GM21528 (cell line): ENCODE results near the gene ALG6.
A peak's percentile ranks its signal among the peaks of the same experiment; 100 is the strongest.

ENCODE experiments used
- ATAC-seq: cut with Tn5 transposase; IDR thresholded peaks from one replicate; pipeline ENCODE4 v1.9.1; 2021; ENCODE audit warnings: mild to moderate bottlenecking, moderate library complexity; ENCODE audit not compliant: unreplicated experiment, low FRiP score

ALG6 gene

DNA sequence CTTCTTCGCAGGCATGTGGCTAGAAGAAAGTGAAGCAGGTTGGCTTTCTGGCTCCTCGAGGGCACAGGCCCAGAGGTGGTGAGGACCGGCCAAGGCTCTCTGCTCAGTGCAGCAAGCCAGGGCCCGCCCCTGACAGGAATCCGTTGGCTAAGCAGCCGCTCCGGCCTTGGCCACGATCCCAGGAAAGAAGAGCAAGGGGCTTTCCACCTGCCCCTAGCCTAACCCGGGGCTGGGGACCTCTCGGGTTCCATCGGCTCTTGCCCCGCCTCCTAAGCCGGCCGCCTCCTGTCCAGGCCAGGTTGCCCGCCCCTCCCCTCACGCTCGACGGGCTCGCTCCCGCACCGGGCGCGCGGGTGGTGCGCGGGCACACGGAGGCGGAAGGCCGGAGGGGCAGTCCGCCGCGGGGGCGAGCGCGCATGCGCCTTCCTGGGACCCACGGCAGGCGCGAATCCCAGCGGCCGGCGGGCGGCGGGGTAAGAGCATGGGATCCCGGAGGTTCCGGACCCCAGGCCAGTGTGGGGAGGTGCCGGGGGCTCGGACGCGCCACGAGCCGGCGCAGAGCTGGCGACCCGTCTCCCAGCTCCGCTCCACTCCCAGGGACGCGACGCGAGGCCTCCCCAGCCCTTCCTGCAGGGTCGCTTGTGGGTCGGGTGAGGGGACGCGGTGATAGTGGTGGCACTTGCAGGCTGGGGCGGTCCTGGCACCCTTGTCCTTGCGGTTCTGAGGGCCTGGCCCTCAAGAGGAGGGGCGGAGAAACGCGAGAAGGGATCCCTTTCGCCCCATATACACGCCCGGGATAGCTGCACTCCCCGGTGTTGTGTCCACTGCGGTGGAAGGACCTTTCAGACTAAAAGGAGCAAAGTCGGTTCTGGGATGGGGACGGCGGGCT, at the start of gene ALG6:
Gene ALG6, plus strand, starts transcription at position 413 of the 889 bp plus-strand sequence. CDS start 3,351 bp downstream, outside the sequence.
- ATAC-seq: peak; percentile 96

DNA sequence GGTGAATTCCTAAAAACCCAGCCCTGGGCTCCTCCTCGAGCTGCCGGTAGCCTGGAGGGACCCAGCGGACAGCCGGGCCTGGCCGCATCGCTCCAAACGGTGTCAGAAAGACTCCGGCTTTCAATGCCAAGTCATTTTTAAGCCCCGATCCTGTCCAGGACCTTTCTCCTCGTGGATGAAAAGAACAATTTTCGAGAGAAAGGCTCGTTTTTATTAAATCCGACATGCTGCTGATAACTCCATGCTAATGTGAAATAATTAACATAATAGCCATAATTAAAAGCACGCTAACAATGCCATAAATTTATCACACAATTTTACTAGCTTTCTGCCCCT, 49.6 kb upstream of the ALG6 start:
- no peak for ATAC-seq

DNA sequence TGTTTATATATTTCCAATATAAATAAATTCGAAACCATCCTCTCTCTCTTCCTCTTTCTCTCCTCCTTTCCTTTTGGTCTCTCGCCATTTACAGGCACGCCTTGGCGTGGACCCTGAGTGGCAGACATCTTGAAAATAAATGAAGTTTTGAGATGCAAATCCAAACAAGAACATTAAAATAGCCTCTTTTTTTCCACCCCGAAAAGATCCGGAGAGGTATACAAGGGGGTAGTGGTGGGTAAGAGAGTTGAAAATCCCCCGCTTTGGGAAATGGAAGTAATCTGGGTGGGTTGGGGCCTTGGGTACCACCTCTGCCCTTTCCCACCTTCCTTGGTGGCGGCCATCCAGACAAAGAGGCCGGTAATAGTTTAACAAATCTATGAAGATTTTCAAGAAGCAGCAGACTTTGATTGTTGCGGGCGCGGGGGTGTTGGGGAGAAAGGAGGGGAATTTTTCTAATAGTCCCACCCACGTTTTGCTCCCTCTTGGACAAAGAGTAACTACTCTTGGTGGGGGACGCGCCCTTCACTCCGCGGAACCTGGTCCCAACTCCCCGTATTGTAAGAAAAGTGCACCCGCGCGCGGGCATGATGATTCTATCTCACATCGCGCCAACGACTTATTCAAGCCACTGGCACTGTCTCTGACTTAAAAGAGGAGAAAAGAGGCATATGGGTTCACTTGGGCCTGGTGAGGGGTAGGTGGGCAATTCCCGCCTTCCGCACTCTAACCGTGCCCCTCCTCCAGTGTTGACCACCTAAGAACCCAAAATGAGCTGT, 49.0 kb upstream of the ALG6 start:
- no peak for ATAC-seq

DNA sequence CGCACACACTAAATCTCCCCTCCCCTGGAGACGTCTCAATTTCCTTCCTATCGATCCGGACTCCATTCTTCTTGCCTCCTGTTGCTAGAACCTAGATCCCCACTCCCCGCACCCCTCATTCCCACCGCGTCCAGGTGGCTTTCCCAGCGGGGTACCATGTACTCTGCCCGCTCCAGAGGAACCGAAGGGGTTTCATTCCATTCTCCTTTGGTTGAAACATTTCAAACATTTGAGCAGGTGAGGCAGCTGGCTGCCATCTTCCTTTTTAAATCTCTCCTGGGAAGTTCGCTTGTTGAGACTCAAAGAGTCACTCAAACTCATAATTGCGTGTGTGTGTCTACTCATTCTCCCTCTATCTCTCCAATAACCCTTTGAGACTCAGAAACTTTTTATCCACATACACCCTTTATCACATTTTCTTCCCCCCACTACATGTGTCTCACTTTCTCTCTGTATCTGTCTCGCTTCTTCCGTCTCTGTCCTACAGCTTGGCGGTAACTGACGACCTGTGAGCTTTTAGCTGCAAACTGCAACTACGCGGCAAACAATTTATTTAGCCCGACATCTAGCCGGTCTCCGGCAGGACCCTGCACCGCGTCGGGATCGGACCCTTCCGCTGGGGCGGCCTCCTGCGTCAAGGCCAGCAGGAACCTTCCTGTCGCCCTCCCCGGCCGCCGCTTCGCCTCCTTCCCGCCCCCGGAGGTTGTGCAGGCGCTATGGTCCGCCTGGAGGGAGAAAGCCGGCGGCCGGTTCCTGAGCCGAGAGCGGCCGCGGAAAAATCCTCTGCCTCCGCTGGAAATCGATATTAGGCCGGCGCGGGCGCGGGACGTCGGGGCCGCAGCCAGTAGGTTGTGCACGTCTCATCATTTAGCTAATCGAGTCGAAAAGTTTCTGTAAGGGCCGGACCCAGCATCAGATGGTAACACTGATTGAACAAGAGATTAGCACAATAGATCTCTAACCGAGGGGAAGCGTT, 48.1 kb upstream of the ALG6 start:
- no peak for ATAC-seq

DNA sequence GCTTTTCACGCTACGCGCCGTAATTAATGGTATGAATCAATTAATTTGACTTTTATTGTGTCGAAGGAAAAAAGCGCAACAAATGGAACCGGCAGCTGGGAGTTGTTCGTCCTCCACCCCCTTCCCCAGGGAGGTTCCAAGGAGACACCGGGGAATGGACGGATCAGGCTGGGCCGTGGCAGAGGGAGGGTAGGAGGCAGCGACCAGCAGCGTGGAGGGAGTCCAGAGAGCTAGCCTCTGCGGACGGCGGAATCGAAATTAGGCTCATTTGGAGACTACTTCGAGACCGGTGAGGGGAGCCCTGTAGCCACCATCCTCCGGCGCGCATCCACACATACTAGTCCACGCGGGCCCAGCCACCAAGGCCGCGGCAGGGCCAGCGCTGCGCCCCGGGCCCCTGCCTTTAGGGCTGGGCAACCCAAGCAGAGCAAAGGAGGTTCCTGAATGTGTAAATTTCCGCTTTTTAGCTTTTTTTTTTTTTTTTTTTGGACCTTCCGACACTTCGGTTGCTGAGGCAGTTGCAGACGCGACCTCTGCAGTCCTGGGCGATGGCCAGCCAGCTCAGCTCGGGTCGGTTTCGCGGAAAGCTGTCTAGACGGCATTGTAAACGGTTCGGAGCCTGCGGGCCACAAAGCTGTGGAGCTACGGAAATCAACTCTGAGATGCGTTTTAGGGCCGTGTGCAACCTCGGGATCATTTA, 47.3 kb upstream of the ALG6 start:
- no peak for ATAC-seq

DNA sequence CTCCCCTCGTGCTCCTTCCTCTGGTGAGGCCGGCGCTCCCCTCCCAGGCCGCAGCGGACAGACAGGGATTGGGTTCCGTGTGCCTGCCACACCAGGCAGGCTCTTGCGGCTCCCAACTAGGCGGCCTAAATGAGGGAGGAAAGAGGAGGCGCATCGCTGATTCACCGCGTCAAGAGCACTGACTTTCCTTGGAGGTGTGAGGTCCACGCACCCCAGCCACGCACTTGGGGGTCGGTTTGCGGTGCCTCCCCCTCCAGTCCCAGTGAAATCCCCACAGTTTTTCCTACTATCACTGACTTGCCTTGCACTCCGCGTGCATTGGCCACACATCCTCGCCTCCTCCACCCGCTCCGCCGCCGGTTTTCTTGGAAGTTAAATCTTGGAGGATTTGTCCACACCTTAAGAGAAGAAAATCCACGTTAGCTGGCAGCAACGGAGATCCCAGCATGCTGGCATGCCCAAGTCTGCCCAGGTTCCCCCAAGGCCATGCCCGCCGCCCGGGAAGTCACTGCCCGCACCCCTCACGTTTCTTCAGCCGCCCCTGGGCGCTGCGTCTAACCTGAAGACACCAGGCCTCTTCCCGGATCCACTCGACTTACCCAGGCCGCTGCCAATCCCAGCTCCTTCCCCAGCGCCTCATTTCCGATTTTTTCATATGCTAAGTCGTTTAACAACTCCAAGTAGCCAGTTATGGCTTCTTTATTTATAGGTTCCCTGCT, 46.2 kb upstream of the ALG6 start:
- ATAC-seq: no peak

DNA sequence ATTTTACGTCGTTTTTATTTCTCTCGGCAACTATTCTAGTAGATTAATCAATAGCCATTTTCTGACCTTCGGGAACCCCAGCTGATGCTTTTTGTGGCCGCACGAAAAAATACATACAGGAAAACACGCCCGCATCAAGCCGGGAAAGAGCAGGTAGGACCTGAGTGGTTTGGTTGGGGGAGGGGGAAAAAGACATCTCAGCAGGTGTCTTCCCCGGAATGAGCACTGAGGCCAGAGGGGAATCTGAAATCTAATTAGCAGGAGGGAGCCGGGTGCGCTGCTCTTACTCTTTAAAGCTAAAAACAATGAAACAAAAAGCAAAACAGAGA, 45.7 kb upstream of the ALG6 start:
- no peak for ATAC-seq

DNA sequence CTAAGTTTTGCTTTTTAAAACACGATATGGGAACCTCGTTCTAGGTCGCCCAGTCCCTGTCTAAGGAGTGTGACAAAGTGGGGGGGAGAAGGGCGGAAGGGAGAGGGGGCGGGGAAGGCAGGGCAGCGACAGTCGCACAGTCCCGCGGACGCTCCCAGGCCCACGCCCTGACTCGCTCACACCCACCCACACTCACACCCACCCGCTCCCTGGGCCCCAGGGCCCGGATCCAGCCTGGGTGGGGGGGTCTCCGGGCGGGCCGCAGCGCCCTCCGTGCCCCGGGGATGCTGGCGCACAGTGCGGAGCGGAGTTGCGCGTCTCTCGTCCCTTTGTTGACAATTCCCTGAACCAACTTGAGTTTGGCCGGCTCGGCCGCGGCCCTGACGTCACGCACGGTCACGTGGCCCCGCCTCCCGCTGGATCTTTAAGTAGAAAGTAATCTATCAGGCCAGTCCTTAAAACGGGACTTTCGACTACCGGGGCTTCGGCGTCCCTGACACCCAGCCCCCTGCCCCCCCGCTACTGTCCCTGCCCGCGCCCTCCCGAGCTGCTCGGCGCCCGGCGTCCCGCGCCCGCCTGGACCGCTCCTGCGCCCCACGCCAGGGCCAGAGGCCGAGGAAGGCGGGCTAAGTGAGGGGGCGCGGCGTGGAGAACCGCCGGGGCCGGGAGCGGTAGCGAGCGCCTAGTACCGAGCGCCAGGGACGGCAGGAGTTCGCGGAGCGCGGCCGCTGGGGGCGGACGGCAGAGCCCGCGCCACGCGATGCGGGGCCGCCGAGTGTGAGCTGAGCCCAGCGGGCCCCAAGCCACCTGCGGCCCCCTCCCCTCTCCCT, 45.1 kb upstream of the ALG6 start, which contains the start of gene FOXD3:
Gene FOXD3, plus strand, starts transcription at position 454 of the 830 bp plus-strand sequence. CDS start 492 bp downstream, outside the sequence.
- no peak for ATAC-seq

DNA sequence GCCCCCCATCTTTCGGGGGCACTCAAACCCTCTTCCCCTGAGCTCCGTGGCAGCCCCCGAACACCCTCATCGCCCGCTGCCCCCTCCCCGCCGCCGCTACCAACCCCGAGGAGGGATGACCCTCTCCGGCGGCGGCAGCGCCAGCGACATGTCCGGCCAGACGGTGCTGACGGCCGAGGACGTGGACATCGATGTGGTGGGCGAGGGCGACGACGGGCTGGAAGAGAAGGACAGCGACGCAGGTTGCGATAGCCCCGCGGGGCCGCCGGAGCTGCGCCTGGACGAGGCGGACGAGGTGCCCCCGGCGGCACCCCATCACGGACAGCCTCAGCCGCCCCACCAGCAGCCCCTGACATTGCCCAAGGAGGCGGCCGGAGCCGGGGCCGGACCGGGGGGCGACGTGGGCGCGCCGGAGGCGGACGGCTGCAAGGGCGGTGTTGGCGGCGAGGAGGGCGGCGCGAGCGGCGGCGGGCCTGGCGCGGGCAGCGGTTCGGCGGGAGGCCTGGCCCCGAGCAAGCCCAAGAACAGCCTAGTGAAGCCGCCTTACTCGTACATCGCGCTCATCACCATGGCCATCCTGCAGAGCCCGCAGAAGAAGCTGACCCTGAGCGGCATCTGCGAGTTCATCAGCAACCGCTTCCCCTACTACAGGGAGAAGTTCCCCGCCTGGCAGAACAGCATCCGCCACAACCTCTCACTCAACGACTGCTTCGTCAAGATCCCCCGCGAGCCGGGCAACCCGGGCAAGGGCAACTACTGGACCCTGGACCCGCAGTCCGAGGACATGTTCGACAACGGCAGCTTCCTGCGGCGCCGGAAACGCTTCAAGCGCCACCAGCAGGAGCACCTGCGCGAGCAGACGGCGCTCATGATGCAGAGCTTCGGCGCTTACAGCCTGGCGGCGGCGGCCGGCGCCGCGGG, 44.2 kb upstream of the ALG6 start:
- no peak for ATAC-seq

DNA sequence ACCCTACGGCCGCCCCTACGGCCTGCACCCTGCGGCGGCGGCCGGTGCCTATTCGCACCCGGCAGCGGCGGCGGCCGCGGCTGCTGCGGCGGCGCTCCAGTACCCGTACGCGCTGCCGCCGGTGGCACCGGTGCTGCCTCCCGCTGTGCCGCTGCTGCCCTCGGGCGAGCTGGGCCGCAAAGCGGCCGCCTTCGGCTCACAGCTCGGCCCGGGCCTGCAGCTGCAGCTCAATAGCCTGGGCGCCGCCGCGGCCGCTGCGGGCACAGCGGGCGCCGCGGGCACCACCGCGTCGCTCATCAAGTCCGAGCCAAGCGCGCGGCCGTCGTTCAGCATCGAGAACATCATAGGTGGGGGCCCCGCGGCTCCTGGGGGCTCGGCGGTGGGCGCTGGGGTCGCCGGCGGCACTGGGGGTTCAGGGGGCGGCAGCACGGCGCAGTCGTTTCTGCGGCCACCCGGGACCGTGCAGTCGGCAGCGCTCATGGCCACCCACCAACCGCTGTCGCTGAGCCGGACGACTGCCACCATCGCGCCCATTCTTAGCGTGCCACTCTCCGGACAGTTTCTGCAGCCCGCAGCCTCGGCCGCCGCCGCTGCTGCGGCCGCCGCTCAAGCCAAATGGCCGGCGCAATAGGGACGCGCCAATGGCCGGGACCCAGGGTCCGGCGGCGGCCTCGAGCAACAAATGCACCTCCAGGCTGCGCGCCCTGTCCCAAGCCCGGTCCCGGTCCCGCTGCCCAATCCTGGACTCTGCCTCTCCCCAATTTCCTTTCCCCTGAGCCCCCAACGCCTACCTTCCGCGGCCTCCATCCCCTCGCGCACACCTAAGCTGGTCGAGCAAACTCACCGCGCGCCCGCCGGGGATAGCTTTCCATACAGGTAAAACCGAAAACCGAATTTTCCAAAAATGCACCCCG, 43.3 kb upstream of the ALG6 start:
- no peak for ATAC-seq

DNA sequence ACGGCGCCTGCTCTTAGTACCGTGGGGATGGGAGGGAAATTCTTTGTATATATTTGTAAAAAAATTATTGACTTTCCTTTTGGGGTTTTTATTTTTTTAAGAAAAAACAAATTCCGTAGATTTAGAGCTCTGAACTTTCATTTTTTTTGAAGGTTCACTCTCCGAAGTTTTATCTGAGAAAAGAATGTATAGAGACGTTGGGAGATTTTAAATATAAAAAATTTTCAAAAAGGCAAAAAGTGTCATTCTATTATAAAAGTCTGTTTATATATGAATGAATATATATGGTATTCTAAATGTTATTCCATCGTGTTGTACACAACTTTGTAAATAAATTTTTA, 42.7 kb upstream of the ALG6 start:
- ATAC-seq: no peak

DNA sequence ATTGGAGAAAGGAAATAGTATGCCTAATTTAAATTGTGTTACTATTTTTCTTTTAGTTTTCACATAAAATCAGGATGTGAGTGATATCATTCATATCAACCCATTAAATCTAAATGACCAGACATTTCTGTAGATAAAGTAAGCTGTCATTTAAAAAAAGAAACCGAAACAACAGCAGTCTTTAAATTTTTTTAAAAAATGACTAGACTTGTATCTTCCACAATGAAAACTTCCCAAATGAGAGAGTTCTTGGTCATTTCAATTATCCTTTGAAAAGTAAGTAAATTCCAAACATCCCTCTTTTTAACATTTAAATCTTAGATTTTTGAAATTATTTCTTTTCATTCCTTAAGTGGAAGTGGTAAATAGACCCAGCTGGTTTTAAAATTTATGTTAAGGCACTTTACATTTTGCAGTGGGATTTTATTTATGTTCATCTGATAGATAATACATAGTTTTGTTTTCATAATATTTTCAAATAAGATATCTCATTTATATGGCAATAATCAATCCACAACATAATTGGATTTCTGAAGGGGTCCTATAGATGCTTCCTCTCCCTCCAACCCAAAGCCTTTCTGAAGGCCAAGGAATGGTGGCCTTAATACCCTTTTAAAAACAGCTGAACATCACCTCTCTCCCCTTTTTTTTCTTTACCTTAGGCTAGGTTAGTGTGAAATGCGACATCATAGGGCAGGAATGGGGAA, 42.0 kb upstream of the ALG6 start:
- no peak for ATAC-seq

DNA sequence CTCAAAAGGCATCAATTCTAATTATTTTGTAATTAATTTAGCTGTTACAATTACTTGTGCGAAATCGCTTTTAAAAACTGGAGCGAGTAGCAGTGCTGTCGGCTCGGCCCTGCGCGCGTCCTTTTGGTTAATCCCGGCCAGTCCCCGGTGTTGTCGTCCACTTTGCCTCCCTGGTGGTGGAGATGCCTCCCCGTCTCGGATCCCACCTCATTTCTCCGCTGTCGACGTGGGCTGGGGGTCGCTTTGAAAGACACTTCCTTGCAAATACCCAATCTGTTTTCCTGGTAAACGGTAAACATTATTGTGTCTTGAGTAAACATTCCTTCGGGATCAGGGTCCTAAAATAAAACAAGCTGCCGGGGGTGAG, 41.3 kb upstream of the ALG6 start:
- ATAC-seq: no peak

DNA sequence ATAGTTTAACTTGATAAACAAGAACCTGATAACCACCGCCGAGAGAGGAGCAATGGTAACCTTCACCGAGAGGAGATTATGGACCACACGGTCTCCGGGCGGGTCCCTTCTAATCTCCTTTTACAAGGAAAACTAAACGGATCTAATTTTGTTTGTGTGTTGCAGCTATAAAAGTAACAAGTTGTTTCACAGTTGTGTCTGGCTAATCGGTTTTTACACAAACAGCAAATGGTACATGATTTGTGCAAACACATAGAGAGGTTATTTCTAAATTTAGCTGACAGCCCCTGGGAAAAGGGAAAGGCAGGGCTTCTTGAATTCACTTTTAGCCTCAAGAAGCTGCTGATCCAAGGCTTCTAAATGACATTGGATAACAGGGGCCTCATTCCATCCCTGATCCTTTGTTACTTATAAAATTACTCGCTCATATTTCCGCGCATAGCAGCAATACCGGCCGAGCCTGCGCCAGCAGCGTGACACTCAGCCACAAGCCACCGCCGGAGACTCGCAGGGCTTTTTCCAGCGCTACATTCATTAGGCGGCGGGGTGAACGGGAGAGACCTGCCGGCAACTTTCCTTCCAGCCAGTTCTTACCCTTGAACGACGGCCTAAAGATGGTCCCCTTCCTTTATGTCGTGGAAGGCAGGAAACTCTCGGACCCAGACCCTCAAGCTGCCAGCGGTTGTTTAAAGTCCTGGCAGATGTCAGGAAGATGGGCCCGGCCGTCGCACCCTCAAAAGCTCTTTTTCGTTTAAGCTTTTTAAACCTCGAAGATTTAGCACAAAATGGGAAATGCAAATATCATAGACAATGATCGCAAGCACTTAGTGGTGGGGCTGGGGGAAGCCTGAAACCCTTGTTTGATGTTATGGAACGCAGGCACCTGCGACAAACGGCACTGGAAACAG, 40.7 kb upstream of the ALG6 start:
- ATAC-seq: no peak

DNA sequence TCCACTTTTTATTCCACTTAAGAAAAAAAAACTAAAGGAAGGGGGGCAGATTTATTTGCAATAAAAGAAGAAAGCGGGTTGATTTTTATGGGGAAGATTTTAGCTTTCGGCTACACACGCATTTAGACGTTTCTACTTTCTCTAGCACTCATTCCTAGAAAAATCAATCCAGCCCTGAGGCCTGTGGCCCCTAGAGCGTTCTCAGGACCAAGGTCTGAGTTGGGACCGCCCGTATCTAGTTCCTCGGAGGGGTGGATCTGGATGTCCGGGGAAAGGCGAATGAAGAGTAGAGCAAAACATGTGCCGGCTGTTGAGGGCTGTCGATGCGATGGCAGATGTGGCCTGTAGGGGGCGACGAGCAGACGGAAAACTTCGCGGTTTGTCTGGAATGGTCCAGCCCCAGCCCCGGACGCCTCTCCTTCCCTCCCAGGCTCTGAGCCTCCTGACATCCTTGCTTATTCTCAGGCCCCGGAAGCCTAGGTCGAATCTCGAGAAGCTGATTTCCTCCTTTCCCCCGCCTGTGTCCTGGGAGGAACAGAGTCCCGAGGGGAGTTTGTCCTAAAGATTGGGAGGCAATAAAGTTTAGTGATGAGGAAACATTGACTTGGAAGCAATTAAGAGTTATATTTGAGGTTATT, 39.9 kb upstream of the ALG6 start:
- peak; percentile 69 for ATAC-seq
